Left kidney (tissue), 2 donors: ENCODE results near the gene KANK4. TPM values are rescaled to one million over a fixed set of nuclear protein-coding genes. Genes with fewer than 3 reads are reported as not detected.

Source experiments
- DNase-seq: peaks from one replicate; pipeline ENCODE4 v3.0.0-alpha.2; 2013
- polyA plus RNA-seq: library from polyadenylated mRNA; unstranded; fragments of 120-200 nt; gene quantifications from one replicate; pipeline ENCODE4 v1.2.1, GENCODE V29; 2013; ENCODE audit not compliant: insufficient read length

Gene KANK4
- polyA plus RNA-seq, 1 donor, result 23.4 TPM

DNA sequence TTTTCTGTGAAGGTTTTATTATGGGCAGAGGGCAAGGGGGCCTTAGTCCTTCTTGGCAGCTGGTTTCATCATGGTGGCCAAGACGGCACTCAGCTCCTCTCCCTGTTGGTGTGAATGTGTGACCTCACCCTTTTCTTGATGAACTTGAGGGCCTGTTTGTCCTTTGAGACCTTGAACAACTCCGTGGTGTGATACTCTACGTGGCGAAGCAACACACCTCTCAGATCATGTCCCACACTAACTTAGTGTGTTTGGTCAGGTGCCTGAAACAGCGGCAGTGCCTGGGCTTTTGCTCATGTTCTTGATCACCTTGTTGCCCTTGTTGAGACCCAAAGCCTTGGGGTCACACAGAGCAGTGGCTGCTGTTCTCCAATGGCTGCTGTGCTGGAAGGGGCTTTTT lies 111.1 kb downstream of the KANK4 start:
- no peak for DNase-seq

DNA sequence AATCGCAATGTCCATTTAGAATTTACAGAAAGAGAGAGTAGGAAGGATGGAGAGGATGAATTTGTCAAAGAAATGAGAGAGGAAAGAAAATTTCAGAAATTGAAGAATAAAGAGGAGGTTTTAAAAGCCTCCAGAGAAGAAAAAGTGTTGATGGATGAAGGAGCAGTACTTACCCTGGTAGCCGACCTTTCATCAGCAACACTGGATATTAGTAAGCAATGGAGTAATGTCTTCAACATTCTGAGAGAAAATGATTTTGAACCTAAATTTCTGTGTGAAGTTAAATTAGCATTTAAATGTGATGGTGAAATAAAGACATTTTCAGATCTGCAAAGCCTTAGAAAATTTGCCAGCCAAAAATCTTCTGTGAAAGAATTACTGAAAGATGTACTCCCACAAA lies 112.0 kb downstream of the KANK4 start:
- DNase-seq, result no peak

DNA sequence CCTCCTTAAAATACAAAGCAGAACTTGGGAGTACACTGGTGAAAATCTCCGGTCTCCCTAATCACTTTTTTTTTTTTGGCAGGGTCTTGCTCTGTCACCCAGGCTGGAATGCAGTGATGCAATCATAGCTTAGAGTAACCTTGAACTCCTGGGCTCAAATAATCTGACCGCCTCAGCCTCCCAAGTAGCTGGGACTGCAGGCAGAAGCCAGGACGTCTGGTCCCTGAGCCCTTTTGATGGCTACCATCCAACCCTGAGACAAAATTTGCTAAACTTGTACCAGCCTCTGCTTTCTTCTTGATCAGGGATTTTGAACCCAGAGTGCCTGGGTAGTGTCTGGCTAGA lies 120.5 kb downstream of the KANK4 start:
- DNase-seq, result no peak

DNA sequence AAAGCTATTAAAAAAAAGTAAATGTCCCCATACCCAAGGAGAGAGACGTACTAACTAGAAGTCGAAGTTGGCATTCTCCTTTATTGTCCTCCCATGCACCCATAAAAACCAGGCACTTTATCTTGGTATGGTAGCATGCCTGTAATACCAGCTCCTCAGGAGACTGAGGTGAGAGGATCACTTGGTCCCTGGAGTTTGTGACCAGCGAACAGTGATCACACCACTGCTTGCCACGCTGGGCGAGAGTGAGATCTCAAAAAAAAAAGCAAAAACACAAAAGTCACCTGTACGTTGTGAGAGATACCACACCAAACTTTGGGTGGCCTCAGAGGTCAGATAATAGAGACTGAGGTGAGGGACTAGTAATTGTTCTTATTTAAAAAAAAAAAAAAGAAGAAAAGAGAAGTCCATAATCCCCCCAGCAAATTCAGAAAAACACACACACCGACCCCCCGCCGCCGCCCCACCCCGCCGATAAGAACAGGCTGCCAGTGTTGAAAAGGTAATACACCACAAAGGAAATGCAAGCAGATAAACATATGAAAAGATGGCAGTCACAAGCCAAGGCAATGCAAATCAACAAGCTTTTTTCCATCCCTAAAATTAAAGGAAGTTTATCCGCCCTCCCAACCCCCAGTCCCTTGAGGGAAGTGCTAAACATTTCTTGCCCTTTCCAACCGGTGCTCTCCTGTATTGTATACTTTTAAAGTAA lies 121.0 kb downstream of the KANK4 start:
- no peak for DNase-seq

DNA sequence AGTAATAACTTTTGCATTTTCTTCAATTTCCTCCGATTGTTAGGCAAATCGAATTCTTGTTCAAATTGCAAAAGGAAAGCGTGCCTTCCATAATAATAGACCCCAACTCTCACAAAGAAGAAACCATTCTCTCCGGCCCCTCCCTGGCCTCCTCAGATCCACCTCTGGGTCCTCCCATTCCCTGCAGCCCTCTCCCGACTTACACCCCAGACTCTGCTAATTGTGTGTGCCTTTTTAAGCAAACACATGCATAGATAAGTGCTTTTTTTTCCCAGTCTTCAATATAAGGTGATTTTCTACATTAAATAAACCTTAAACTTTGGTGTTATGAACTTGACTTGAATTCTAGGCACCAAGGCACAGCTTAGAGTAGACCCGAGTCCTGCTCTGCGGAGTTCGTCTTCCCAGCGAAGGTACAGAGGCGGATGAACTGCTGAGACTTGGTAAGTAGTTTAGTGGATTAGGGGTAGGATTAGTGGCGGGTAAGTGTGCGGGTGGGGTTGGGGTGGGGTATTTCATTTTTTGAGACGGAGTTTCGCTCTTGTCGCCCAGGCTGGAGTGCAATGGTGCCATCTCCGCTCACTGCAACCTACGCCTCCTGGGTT lies 123.0 kb downstream of the KANK4 start:
- no peak for DNase-seq

DNA sequence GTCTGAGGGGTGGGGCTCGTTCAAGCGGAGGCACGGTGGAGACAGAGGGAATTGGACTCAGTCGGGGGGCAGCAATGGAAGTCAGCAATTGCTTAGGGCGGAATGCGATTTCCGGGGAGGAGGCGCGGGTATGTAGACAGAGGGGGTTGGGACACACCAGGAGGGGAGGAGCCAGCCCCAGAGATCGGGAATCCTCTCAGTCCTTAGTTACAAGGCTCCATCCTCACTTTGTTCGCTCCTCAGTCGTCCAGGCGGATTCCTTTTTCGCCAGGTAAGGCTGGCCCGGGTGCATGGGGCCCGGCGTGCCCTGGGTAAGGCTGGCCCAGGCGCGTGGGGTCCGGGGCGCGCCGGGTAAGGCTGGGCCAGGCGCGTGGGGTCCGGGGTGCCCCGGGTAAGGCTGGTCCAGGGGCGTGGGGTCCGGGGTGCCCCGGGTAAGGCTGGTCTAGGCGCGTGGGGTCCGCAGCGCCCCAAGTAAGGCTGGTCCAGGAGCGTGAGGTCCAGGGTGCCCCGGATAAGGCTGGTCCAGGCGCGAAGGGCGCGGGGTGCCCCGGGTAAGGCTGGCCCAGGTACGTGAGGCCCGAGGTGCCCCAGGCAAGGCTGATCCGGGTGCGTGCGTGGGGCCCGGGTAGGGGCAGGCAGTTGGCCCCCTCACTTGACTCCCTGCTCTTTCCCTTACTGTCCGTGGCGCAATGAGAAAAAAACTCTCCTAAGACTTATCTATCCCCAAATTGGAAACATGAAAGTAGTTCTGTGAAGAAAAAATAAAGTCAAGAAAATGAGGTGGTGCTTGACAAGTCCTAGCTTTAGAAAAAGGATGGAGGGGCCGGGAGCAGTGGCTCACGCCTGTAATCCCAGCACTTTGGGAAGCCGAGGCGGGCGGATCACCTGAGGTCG lies 124.3 kb downstream of the KANK4 start, which contains the start of gene L1TD1:
TSS of gene L1TD1 (plus strand) at position 199 of the 894 bp plus-strand sequence. CDS start 11,780 bp downstream, outside the sequence.
- peak; percentile 43 for DNase-seq

DNA sequence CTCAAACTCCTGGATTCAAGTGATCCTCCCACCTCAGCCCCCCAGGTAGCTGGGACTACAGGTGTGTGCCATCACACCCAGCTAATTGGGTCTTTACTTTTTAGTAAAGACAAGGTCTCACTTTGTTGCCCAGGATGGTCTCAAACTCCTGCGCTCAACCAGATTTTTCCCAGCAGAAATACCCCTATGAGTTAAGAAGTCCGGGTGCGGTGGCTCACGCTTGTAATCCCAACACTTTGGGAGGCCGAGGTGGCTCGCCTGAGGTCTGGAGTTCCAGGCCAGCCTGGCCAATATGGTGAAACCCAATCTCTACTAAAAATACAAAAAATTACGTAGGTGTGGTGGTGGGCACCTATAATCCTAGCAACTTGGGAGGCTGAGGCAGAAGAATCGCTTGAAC lies 131.1 kb downstream of the KANK4 start:
- no peak for DNase-seq

DNA sequence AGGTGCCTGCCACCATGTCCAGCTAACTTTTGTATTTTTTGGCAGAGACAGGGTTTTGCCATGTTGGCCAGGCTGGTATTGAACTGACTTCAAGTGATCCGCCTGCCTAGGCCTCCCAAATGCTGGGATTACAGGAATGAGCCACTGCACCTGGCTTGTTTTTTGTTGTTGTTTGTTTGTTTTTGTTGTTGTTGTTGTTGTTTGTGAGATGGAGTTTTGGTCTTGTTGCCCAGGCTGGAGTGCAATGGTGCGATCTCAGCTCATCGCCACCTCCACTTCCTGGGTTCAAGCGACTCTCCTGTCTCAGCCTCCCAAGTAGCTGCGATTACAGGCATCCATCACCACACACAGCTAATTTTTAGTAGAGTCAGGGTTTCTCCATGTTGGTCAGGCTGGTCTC lies 131.7 kb downstream of the KANK4 start:
- no peak for DNase-seq

Other genes with a start within 250 kb of the KANK4 start
- 5.2 TPM for gene L1TD1, start 124.6 kb downstream of the KANK4 start, polyA plus RNA-seq
- gene USP1, start 117.6 kb upstream of the KANK4 start, polyA plus RNA-seq, result 89.3 TPM